Neural cell (in vitro differentiated cells): ENCODE data around the gene SMC5. TPM values are rescaled to one million over a fixed set of nuclear protein-coding genes. Genes with fewer than 3 reads are reported as not detected.

Experiments
- H2AFZ ChIP-seq: fragments of 200-600, 300-800 bp; sonication (generic), shearing (Covaris generic); 2 replicates; pipeline ENCODE4 v1.6.0; 2014; ENCODE audit warnings: low read depth, mild to moderate bottlenecking, antibody characterized with exemption, low read length, moderate library complexity
- H3F3A ChIP-seq: fragments of 200-600 bp; shearing (Covaris generic); 2 replicates; pipeline ENCODE4 v1.6.1; 2016; ENCODE audit warnings: mild to moderate bottlenecking, moderate library complexity, mixed read lengths, antibody characterized with exemption, low read length; ENCODE audit not compliant: insufficient read depth, poor library complexity, severe bottlenecking
- H3K27ac ChIP-seq: fragments of 200-600, 300-800 bp; sonication (generic), shearing (Covaris generic); 2 replicates; pipeline ENCODE4 v1.5.1; 2014; ENCODE audit warnings: mild to moderate bottlenecking, low read length, moderate library complexity
- H3K27me3 ChIP-seq: fragments of 300-800, 200-600 bp; sonication (generic), shearing (Covaris generic); 2 replicates; pipeline ENCODE4 v1.6.0; 2014; ENCODE audit warnings: mild to moderate bottlenecking, low read depth, low read length, moderate library complexity; ENCODE audit not compliant: insufficient read depth
- H3K36me3 ChIP-seq: fragments of 300-800, 200-600 bp; sonication (generic), shearing (Covaris generic); 2 replicates; pipeline ENCODE4 v1.5.1; 2014; ENCODE audit warnings: mild to moderate bottlenecking, antibody characterized with exemption, low read length, moderate library complexity; ENCODE audit not compliant: insufficient read depth
- H3K4me2 ChIP-seq: fragments of 300-800, 200-600 bp; sonication (generic), shearing (Covaris generic); 2 replicates; pipeline ENCODE4 v1.6.0; 2014; ENCODE audit warnings: mild to moderate bottlenecking, low read length
- H3K4me3 ChIP-seq: fragments of 300-800, 200-600 bp; sonication (generic), shearing (Covaris generic); 2 replicates; pipeline ENCODE4 v1.5.1; 2014; ENCODE audit warnings: mild to moderate bottlenecking, low read length, moderate library complexity
- H3K79me2 ChIP-seq: fragments of 200-600 bp; shearing (Covaris generic); replicated peaks from 2 replicates; pipeline ENCODE4 v1.6.0; 2014; ENCODE audit warnings: mild to moderate bottlenecking, low read length, moderate library complexity; ENCODE audit not compliant: insufficient read depth
- H3K9ac ChIP-seq: fragments of 300-800, 200-600 bp; sonication (generic), shearing (Covaris generic); 2 replicates; pipeline ENCODE4 v1.6.1; 2016; ENCODE audit warnings: mild to moderate bottlenecking, low read length, mixed read lengths
- H3K9me2 ChIP-seq: fragments of 200-600 bp; shearing (Covaris generic); 2 replicates; pipeline ENCODE4 v1.6.1; 2016; ENCODE audit warnings: mild to moderate bottlenecking, low read length, mixed read lengths; ENCODE audit not compliant: insufficient read depth
- H3K9me3 ChIP-seq: fragments of 200-600, 300-800 bp; sonication (generic), shearing (Covaris generic); 2 replicates; pipeline ENCODE4 v1.6.1; 2016; ENCODE audit warnings: mild to moderate bottlenecking, mixed run types, low read length, moderate library complexity, mixed read lengths
- H4K20me1 ChIP-seq: fragments of 200-600 bp; shearing (Covaris generic); 2 replicates; pipeline ENCODE4 v1.6.1; 2016; ENCODE audit warnings: mild to moderate bottlenecking, mixed run types; ENCODE audit not compliant: insufficient read depth
- CTCF ChIP-seq: fragments of 450-650 bp; IDR thresholded peaks from 2 replicates; pipeline ENCODE4 v1.5.1; 2014; ENCODE audit warnings: antibody characterized with exemption, mild to moderate bottlenecking, moderate library complexity; ENCODE audit not compliant: poor library complexity, severe bottlenecking
- EZH2 ChIP-seq: fragments of 200-600, 300-800 bp; shearing (Covaris generic), sonication (generic); IDR thresholded peaks from 2 replicates; pipeline ENCODE4 v1.6.1; 2014; ENCODE audit warnings: antibody characterized with exemption, low read length, borderline replicate concordance, mild to moderate bottlenecking; ENCODE audit not compliant: insufficient read depth, poor library complexity, severe bottlenecking
- RAD21 ChIP-seq: fragments of 450-650 bp; conservative IDR thresholded peaks from 2 replicates; pipeline ENCODE4 v1.6.1; 2014; ENCODE audit warnings: antibody characterized with exemption, mild to moderate bottlenecking, moderate library complexity
- REST ChIP-seq: IDR thresholded peaks from 2 replicates; pipeline ENCODE4 v1.6.1; 2012; ENCODE audit warnings: borderline replicate concordance
- SMC3 ChIP-seq: fragments of 450-650 bp; conservative IDR thresholded peaks from 2 replicates; pipeline ENCODE4 v1.6.1; 2014; ENCODE audit warnings: antibody characterized with exemption, mild to moderate bottlenecking, moderate library complexity; ENCODE audit not compliant: poor library complexity
- polyA plus RNA-seq: library from polyadenylated mRNA; depleted of rRNA; stranded (reverse); fragments of >200 nt; gene quantifications from 2 replicates; pipeline ENCODE4 v1.2.3, GENCODE V29; 2014

Gene SMC5
- polyA plus RNA-seq, 1 donor from 2014 or later, result 37.2 TPM

GRCh38 chr9:70352802-70353201 lies 94.0 kb downstream of the SMC5 start:
- Histone ChIP-seq H3K79me2 (no peaks in the 10 kb centered on the region), H3K9me3 (no peaks in the 10 kb centered on the region), H3K4me3 (no peak overlapping the region), H3K9me2 (no peaks in the 10 kb centered on the region), H3K4me2 (no peak overlapping the region), H3K36me3 (peaks cover 3% of the 10 kb centered on the region), H3K27me3 (no peaks in the 10 kb centered on the region), H3K9ac (no peak overlapping the region), H3F3A (no peaks in the 10 kb centered on the region), H3K27ac (no peak overlapping the region), H2AFZ (no peak overlapping the region), H4K20me1 (no peaks in the 10 kb centered on the region)
- TF ChIP-seq REST (no peak), CTCF (no peak), SMC3 (no peak), RAD21 (no peak), EZH2 (no peak)

GRCh38 chr9:70355801-70356200 lies 97.0 kb downstream of the SMC5 start:
- Histone ChIP-seq H3K79me2 (no peaks in the 10 kb centered on the region), H3K4me2 (no peak overlapping the region), H4K20me1 (no peaks in the 10 kb centered on the region), H3K27me3 (no peaks in the 10 kb centered on the region), H3K27ac (no peak overlapping the region), H3K9me2 (no peaks in the 10 kb centered on the region), H2AFZ (no peak overlapping the region), H3F3A (no peaks in the 10 kb centered on the region), H3K9ac (no peak overlapping the region), H3K4me3 (no peak overlapping the region), H3K9me3 (no peaks in the 10 kb centered on the region), H3K36me3 (no peaks in the 10 kb centered on the region)
- TF ChIP-seq CTCF, result no peak
- TF ChIP-seq REST, result no peak
